NB4 (cell line): ENCODE results near the gene MAGI2.

ENCODE experiments used
- MYC ChIP-seq: IDR thresholded peaks from 2 replicates; pipeline ENCODE4 v1.6.1; 2011; ENCODE audit warnings: low read depth, low read length
- POLR2A ChIP-seq: IDR thresholded peaks from 2 replicates; pipeline ENCODE4 v1.6.1; 2011; ENCODE audit warnings: mild to moderate bottlenecking; ENCODE audit not compliant: insufficient read length; ENCODE audit errors: extremely low read depth
- TF ChIP-seq, protein P1 (sequence below): IDR thresholded peaks from one replicate; pipeline ENCODE4 v1.5.1; 2012; ENCODE audit warnings: low read depth, low read length

DNA sequence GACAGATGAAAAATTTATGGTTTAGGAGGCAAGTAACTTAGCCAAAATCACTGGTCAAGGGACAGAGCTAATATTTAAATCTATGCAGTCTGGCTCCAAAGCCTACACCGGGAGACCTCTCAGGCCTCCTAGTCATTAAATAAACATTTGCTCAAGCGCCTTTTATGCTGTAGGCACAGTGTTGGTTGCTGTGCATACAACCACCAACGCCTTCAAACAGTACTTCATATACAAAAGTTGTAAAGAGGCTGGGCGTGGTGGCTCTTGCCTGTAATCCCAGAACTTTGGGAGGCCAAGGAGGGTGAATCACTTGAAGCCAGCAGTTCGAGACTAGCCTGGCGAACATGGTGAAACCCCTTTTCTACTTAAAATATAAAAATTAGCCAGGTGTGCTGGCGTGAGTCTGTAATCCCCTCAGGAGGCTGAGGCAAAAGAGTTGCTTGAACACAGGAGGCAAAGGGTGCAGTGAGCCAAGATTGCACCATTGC lies 159.8 kb downstream of the MAGI2 start:
- TF ChIP-seq, protein P1, sequence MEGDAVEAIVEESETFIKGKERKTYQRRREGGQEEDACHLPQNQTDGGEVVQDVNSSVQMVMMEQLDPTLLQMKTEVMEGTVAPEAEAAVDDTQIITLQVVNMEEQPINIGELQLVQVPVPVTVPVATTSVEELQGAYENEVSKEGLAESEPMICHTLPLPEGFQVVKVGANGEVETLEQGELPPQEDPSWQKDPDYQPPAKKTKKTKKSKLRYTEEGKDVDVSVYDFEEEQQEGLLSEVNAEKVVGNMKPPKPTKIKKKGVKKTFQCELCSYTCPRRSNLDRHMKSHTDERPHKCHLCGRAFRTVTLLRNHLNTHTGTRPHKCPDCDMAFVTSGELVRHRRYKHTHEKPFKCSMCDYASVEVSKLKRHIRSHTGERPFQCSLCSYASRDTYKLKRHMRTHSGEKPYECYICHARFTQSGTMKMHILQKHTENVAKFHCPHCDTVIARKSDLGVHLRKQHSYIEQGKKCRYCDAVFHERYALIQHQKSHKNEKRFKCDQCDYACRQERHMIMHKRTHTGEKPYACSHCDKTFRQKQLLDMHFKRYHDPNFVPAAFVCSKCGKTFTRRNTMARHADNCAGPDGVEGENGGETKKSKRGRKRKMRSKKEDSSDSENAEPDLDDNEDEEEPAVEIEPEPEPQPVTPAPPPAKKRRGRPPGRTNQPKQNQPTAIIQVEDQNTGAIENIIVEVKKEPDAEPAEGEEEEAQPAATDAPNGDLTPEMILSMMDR, result no peak
- no peak for TF ChIP-seq POLR2A
- no peak for TF ChIP-seq MYC
